NCI-H128 (cell line): ENCODE measurements around the gene IQCE.

Experiments
- DNase-seq: peaks from one replicate; lab custom pipeline; 2025; ENCODE audit not compliant: unreplicated experiment; lab: John Stamatoyannopoulos, UW

The IQCE gene

GRCh38 chr7:2631946-2632732 lies 73.4 kb downstream of the IQCE start, which contains the start of gene TTYH3:
Gene TTYH3 (plus strand): TSS chr7:2631986. CDS start chr7:2632156, 170 bp downstream.
- DNase-seq, result no peak

GRCh38 chr7:2632733-2633537 lies 74.2 kb downstream of the IQCE start:
- DNase-seq, result peak; percentile 29

GRCh38 chr7:2633538-2634266 lies 74.9 kb downstream of the IQCE start:
- no peak for DNase-seq

GRCh38 chr7:2634267-2635145 lies 75.7 kb downstream of the IQCE start:
- DNase-seq, result no peak

- no peak for DNase-seq
Observed at GRCh38 chr7:2635148-2635668, 76.4 kb downstream of the IQCE start.

- DNase-seq, result no peak
Observed at GRCh38 chr7:2635810-2636701, 77.3 kb downstream of the IQCE start.

- no peak for DNase-seq
Observed at GRCh38 chr7:2637066-2637471, 78.3 kb downstream of the IQCE start.

GRCh38 chr7:2637505-2638223 lies 78.9 kb downstream of the IQCE start:
- DNase-seq, result no peak

GRCh38 chr7:2638224-2638991 lies 79.6 kb downstream of the IQCE start:
- DNase-seq, result no peak

GRCh38 chr7:2639181-2639681 lies 80.5 kb downstream of the IQCE start:
- DNase-seq, result no peak

- no peak for DNase-seq
Observed at GRCh38 chr7:2639695-2640481, 81.1 kb downstream of the IQCE start.

- no peak for DNase-seq
Observed at GRCh38 chr7:2640482-2640830, 81.7 kb downstream of the IQCE start.

- DNase-seq, result no peak
Observed at GRCh38 chr7:2640846-2641316, 82.1 kb downstream of the IQCE start.

- no peak for DNase-seq
Observed at GRCh38 chr7:2641406-2642393, 82.9 kb downstream of the IQCE start.

- DNase-seq, result no peak
Observed at GRCh38 chr7:2643386-2644219, 84.8 kb downstream of the IQCE start.
